Transverse colon (tissue), 4 donors: ENCODE data around the gene LDLRAD4. TPM values are rescaled to one million over a fixed set of nuclear protein-coding genes. Genes with fewer than 3 reads are reported as not detected.

ENCODE experiments used
- DNase-seq: peaks from one replicate; pipeline ENCODE4 v3.0.0-alpha.2; 2019
- H3K27ac ChIP-seq, 4 donors: fragments of 200-600 bp; sonication (generic); 2 replicates each; pipeline ENCODE4 v1.5.1; 2016 to 2018; ENCODE audit warnings: inconsistent platforms in 4 of 4
- H3K27me3 ChIP-seq: fragments of 200-600 bp; sonication (generic); 2 replicates; pipeline ENCODE4 v1.5.1; 2017; ENCODE audit warnings: inconsistent platforms
- H3K36me3 ChIP-seq, 4 donors: fragments of 200-600 bp; sonication (generic); 2 replicates each; pipeline ENCODE4 v1.5.1; 2017 to 2019; ENCODE audit warnings: inconsistent platforms in 4 of 4
- H3K4me1 ChIP-seq, 4 donors: fragments of 200-600 bp; sonication (generic); 2 replicates each; pipeline ENCODE4 v1.5.1; 2017 to 2020; ENCODE audit warnings: inconsistent platforms in 4 of 4
- H3K4me3 ChIP-seq, 4 donors: fragments of 200-600 bp; sonication (generic); 1 replicate in 1 of 4; 2 replicates in 3 of 4; pipeline versions ENCODE4 v1.5.1 to v1.6.1; 2017 to 2019; ENCODE audit warnings: inconsistent platforms in 4 of 4
- H3K9me3 ChIP-seq, 2 donors: fragments of 200-600 bp; sonication (generic); 2 replicates each; pipeline ENCODE4 v1.5.1; 2017 to 2019; ENCODE audit warnings: inconsistent platforms in 2 of 2
- EP300 ChIP-seq: sonication (generic); formaldehyde crosslinking; IDR thresholded peaks from one replicate; pipeline ENCODE4 v1.6.1; 2017; ENCODE audit warnings: antibody characterized with exemption, low read depth
- POLR2A ChIP-seq: fragments of 450-650 bp; IDR thresholded peaks from one replicate; pipeline ENCODE4 v1.6.1; 2016; ENCODE audit warnings: antibody characterized with exemption, mild to moderate bottlenecking, moderate library complexity
- POLR2AphosphoS5 ChIP-seq, 3 donors: sonication (generic); formaldehyde crosslinking; IDR thresholded peaks; one replicate each; pipeline ENCODE4 v1.6.1; 2016; ENCODE audit warnings: antibody characterized with exemption in 3 of 3
- WGBS, 2 donors: methylation state at CpG; one replicate each; pipeline ENCODE4 v1.1.5; 2018; ENCODE audit warnings: low coverage in 1 of 2; 5-methylcytosine and 5-hydroxymethylcytosine counted together
- in situ Hi-C, 4 donors: fragments of 200-750 bp; cut with MboI; loops; one replicate each; pipeline versions ENCODE4 v1.15.0 to v1.15.1; 2017; ENCODE audit warnings: low sequenced_read_pairs in 3 of 4, low pct_ligation_motif_present in 1 of 4, low pct_unique_long_range_greater_than_20kb in 1 of 4
- intact Hi-C: fragments of 100-400 bp; cut with DNase I; formaldehyde crosslinking; loops from one replicate; pipeline ENCODE4 v1.15.1; 2023; ENCODE audit warnings: low total_unique reads
- total RNA-seq, 4 donors: library from RNA; depleted of rRNA; stranded (reverse); fragments of >200 nt; gene quantifications; one replicate each; pipeline ENCODE4 v1.1.0, GENCODE V29; 2016
- TF ChIP-seq, protein P1 (sequence below), 5 experiments: fragments of 200-600 bp in 3 of 5; fragments of 450-650 bp in 2 of 5; sonication (generic) in 3 of 5; IDR thresholded peaks; 1 replicate in 2 of 5; 2 replicates in 3 of 5; pipeline ENCODE4 v1.5.1; 2016 to 2017; ENCODE audit warnings: antibody characterized with exemption in 5 of 5, inconsistent platforms in 3 of 5, mild to moderate bottlenecking in 2 of 5, moderate library complexity in 1 of 5

The LDLRAD4 gene
- total RNA-seq, 4 donors from 2014 or later: 34.8 to 277 (median 60.6) TPM

DNA sequence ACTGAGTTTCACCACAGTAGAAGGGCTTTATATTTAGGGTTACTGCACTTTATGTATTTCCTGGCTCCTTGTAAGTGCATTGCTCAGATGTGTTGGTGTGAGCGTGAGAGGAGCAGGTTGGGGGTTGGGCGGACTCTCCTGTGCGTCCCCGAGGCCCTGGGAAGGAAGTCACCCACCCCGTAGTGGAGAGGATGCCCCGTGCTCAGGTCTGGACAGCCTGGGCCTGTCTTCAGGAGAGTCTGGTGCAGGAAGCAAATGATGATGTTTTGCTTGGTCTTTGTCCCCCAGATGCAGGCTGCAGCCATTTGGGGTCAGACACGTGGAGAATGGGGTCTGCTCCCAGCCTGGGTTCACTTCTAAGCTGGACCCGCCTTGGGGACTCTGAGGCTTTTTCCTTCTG is 182.8 kb downstream of the LDLRAD4 start:
- no peaks in the 10 kb centered on the region for H3K36me3 ChIP-seq
- no peak overlapping the region for H3K4me3 ChIP-seq
- DNase-seq: no peak
- no peaks in the 10 kb centered on the region for H3K9me3 ChIP-seq
- H3K27ac ChIP-seq: no peak overlapping the region
- in situ Hi-C loops (no loop called here), intact Hi-C loops (no loop called here)
- H3K4me1 ChIP-seq: no peaks in the 10 kb centered on the region
- TF ChIP-seq POLR2AphosphoS5 (IDR thresholded peaks at IDR 0.05) (no peak), EP300 (no peak), POLR2A (no peak)
- TF ChIP-seq, protein P1, sequence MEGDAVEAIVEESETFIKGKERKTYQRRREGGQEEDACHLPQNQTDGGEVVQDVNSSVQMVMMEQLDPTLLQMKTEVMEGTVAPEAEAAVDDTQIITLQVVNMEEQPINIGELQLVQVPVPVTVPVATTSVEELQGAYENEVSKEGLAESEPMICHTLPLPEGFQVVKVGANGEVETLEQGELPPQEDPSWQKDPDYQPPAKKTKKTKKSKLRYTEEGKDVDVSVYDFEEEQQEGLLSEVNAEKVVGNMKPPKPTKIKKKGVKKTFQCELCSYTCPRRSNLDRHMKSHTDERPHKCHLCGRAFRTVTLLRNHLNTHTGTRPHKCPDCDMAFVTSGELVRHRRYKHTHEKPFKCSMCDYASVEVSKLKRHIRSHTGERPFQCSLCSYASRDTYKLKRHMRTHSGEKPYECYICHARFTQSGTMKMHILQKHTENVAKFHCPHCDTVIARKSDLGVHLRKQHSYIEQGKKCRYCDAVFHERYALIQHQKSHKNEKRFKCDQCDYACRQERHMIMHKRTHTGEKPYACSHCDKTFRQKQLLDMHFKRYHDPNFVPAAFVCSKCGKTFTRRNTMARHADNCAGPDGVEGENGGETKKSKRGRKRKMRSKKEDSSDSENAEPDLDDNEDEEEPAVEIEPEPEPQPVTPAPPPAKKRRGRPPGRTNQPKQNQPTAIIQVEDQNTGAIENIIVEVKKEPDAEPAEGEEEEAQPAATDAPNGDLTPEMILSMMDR (IDR thresholded peaks at IDR 0.05): no peak
- H3K27me3 ChIP-seq: no peaks in the 10 kb centered on the region
- WGBS, 2 donors: 85% methylated on average over 5 to 8 of the region's 8 CpGs

- 93 to 99% methylated on average over 7 to 10 of the region's 10 CpGs for WGBS, 2 donors
- in situ Hi-C loops: no loop called here
Measured at GRCh38 chr18:13401826-13402225, 183.3 kb downstream of the LDLRAD4 start.

GRCh38 chr18:13403786-13404549 is 185.4 kb downstream of the LDLRAD4 start:
- DNase-seq: no peak
- no peak overlapping the region for H3K27ac ChIP-seq
- no peaks in the 10 kb centered on the region for H3K27me3 ChIP-seq
- H3K9me3 ChIP-seq: no peaks in the 10 kb centered on the region
- H3K4me3 ChIP-seq: no peak overlapping the region
- intact Hi-C loops (no loop called here), in situ Hi-C loops (no loop called here)
- TF ChIP-seq POLR2A: no peak
- TF ChIP-seq EP300: no peak
- TF ChIP-seq POLR2AphosphoS5 (IDR thresholded peaks at IDR 0.05): no peak
- TF ChIP-seq, protein P1 (IDR thresholded peaks at IDR 0.05): no peak
- WGBS, 2 donors: 92 to 94% methylated on average over 12 to 31 of the region's 31 CpGs
- H3K36me3 ChIP-seq: no peaks in the 10 kb centered on the region
- no peaks in the 10 kb centered on the region for H3K4me1 ChIP-seq

More at GRCh38 chr18:13401826-13402225, 183.3 kb downstream of the LDLRAD4 start:
- no peaks in the 10 kb centered on the region for H3K9me3 ChIP-seq
- no peaks in the 10 kb centered on the region for H3K27me3 ChIP-seq
- no peak for DNase-seq
- no peak for TF ChIP-seq EP300
- no peaks in the 10 kb centered on the region for H3K4me1 ChIP-seq
- no peak overlapping the region for H3K27ac ChIP-seq
- no peak overlapping the region for H3K4me3 ChIP-seq
- intact Hi-C loops: no loop called here
- H3K36me3 ChIP-seq: no peaks in the 10 kb centered on the region

DNA sequence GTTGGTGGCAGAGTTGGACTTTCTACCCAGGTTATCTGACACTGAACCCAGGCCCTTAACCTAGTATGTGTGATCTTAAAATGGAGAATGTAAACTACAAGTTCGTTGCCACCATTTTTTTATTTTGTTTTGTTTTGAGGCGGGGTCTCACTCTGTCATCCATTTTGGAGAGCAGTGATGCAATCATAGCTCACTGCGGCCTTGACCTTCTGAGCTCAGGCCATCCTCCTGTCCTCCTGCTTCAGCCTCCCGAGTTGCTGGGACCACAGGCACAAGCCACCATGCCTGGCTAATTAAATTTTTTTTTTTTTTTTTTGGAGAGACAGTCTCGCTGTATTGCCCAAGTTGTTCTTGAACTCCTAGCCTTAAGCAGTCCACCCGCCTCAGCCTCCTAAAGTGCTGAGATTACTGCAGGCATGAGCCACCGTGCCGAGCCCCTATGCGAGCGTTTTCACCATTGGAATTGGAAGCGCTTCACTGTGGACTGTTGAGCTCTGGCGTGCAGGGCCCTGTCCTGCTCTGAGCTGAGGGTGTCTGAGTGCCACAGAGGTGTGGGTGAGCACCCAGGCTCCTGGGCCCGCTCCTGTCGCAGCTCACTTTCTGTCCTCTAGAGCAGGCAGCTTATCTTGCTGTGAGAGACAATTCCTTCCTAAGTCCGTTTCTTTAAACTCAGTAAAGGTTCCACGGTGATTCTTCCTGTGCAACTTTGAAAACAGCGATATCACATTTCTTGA is 186.9 kb downstream of the LDLRAD4 start:
- Histone ChIP-seq H3K4me1 (peaks cover 0 to 6% (median 4%) of the 10 kb centered on the region in 4 donors), H3K27ac (no peak overlapping the region), H3K9me3 (no peaks in the 10 kb centered on the region), H3K36me3 (no peaks in the 10 kb centered on the region), H3K4me3 (no peak overlapping the region), H3K27me3 (no peaks in the 10 kb centered on the region)
- 81 to 92% methylated on average over 6 to 17 of the region's 17 CpGs for WGBS, 2 donors
- TF ChIP-seq POLR2A (no peak), POLR2AphosphoS5 (IDR thresholded peaks at IDR 0.05) (no peak), EP300 (no peak)
- TF ChIP-seq, protein P1 (IDR thresholded peaks at IDR 0.05): no peak
- in situ Hi-C loops (no loop called here), intact Hi-C loops (no loop called here)
- DNase-seq: no peak
